Osteoblast (primary cell): ENCODE data around the gene WDR75. TPM values are rescaled to one million over a fixed set of nuclear protein-coding genes. Genes with fewer than 3 reads are reported as not detected.

Source experiments
- DNase-seq: peaks from one replicate; pipeline ENCODE4 v3.0.0; 2011; ENCODE audit warnings: low spot score, mixed read lengths; ENCODE audit not compliant: insufficient read length; ENCODE audit errors: missing footprints
- H2AFZ ChIP-seq: 2 replicates; pipeline ENCODE4 v1.6.0; 2011; ENCODE audit warnings: mild to moderate bottlenecking, low read length
- H3K27ac ChIP-seq: 2 replicates; pipeline ENCODE4 v1.5.1; 2011; ENCODE audit warnings: mild to moderate bottlenecking, low read depth, low read length, moderate library complexity
- H3K27me3 ChIP-seq: 2 replicates; pipeline ENCODE4 v1.6.0; 2012; ENCODE audit warnings: mild to moderate bottlenecking, control low read depth, inconsistent platforms, low read length, moderate library complexity; ENCODE audit not compliant: insufficient read depth
- H3K36me3 ChIP-seq: 2 replicates; pipeline ENCODE4 v1.5.1; 2011; ENCODE audit warnings: mild to moderate bottlenecking, low read length, control low read depth, moderate library complexity; ENCODE audit not compliant: insufficient read depth
- H3K4me1 ChIP-seq: 2 replicates; pipeline ENCODE4 v1.5.1; 2011; ENCODE audit warnings: mild to moderate bottlenecking, low read length, control low read depth, moderate library complexity; ENCODE audit not compliant: insufficient read depth
- H3K4me2 ChIP-seq: 2 replicates; pipeline ENCODE4 v1.6.0; 2011; ENCODE audit warnings: mild to moderate bottlenecking, low read length; ENCODE audit not compliant: insufficient read depth
- H3K4me3 ChIP-seq: fragments of 200-600 bp; sonication (generic); 3 replicates; pipeline ENCODE4 v1.5.1; 2012; ENCODE audit warnings: mild to moderate bottlenecking, low read length, inconsistent platforms; ENCODE audit not compliant: insufficient read depth
- H3K79me2 ChIP-seq: 2 replicates; pipeline ENCODE4 v1.6.0; 2012; ENCODE audit warnings: mild to moderate bottlenecking, low read length, control low read depth, inconsistent platforms; ENCODE audit not compliant: insufficient read depth
- H3K9me3 ChIP-seq: 2 replicates; pipeline ENCODE4 v1.5.1; 2011; ENCODE audit warnings: low read depth, low read length, control low read depth
- H4K20me1 ChIP-seq: 2 replicates; pipeline ENCODE4 v1.6.0; 2012; ENCODE audit warnings: mild to moderate bottlenecking, low read length, control low read depth; ENCODE audit not compliant: insufficient read depth
- CTCF ChIP-seq: IDR thresholded peaks from 2 replicates; pipeline ENCODE4 v1.5.1; 2011; ENCODE audit warnings: mild to moderate bottlenecking, low read depth, low read length, moderate library complexity; ENCODE audit errors: extremely low read depth
- total RNA-seq: library from RNA; depleted of rRNA; stranded (reverse); fragments of >200 nt; gene quantifications from 2 replicates; pipeline ENCODE4 v1.2.3, GENCODE V29; 2012

The WDR75 gene
- total RNA-seq, 1 donor, result 36.2 TPM

GRCh38 chr2:189421644-189422043 lies 19.6 kb upstream of the WDR75 start:
- Histone ChIP-seq H3K4me3 (no peak overlapping the region), H4K20me1 (no peaks in the 10 kb centered on the region), H3K36me3 (no peaks in the 10 kb centered on the region), H3K79me2 (no peaks in the 10 kb centered on the region), H2AFZ (peak overlapping the region; percentile 60), H3K4me2 (no peak overlapping the region), H3K4me1 (peaks cover 7% of the 10 kb centered on the region), H3K9me3 (no peaks in the 10 kb centered on the region), H3K27ac (no peak overlapping the region), H3K27me3 (no peaks in the 10 kb centered on the region)
- peak; percentile 22 for TF ChIP-seq CTCF
- no peak for DNase-seq

GRCh38 chr2:189424961-189425360 lies 16.3 kb upstream of the WDR75 start:
- no peak for TF ChIP-seq CTCF
- Histone ChIP-seq H3K9me3 (no peaks in the 10 kb centered on the region), H3K27me3 (no peaks in the 10 kb centered on the region), H3K79me2 (no peaks in the 10 kb centered on the region), H2AFZ (no peak overlapping the region), H3K27ac (no peak overlapping the region), H3K4me3 (no peak overlapping the region), H4K20me1 (no peaks in the 10 kb centered on the region), H3K4me2 (no peak overlapping the region), H3K4me1 (peaks cover 7% of the 10 kb centered on the region), H3K36me3 (no peaks in the 10 kb centered on the region)
- DNase-seq, result no peak

- Histone ChIP-seq H3K36me3 (no peaks in the 10 kb centered on the region), H2AFZ (no peak overlapping the region), H3K27me3 (no peaks in the 10 kb centered on the region), H3K4me3 (no peak overlapping the region), H3K79me2 (no peaks in the 10 kb centered on the region), H3K27ac (no peak overlapping the region), H3K4me1 (peaks cover 10% of the 10 kb centered on the region), H3K9me3 (no peaks in the 10 kb centered on the region), H4K20me1 (no peaks in the 10 kb centered on the region), H3K4me2 (no peak overlapping the region)
- no peak for TF ChIP-seq CTCF
- DNase-seq, result no peak
These were observed 15.6 kb upstream of the WDR75 start for GRCh38 chr2:189425676-189426075.

GRCh38 chr2:189426886-189427285 lies 14.4 kb upstream of the WDR75 start:
- Histone ChIP-seq H3K4me1 (peaks cover 4% of the 10 kb centered on the region), H3K79me2 (no peaks in the 10 kb centered on the region)
- no peak for DNase-seq

More at GRCh38 chr2:189426886-189427285, 14.4 kb upstream of the WDR75 start:
- H3K36me3 ChIP-seq, result no peaks in the 10 kb centered on the region
- no peak overlapping the region for H3K4me3 ChIP-seq
- H2AFZ ChIP-seq, result no peak overlapping the region
- H3K9me3 ChIP-seq, result no peaks in the 10 kb centered on the region
- TF ChIP-seq CTCF, result no peak
- H4K20me1 ChIP-seq, result no peaks in the 10 kb centered on the region
- H3K4me2 ChIP-seq, result no peak overlapping the region
- H3K27me3 ChIP-seq, result no peaks in the 10 kb centered on the region
- no peak overlapping the region for H3K27ac ChIP-seq
